Osteocyte (in vitro differentiated cells): ENCODE data around the gene GLIPR1L2. TPM values are rescaled to one million over a fixed set of nuclear protein-coding genes. Genes with fewer than 3 reads are reported as not detected.

ENCODE experiments used
- DNase-seq: peaks from one replicate; pipeline ENCODE4 v3.0.0; 2021; ENCODE audit warnings: mixed read lengths; ENCODE audit not compliant: unreplicated experiment; ENCODE audit errors: extremely low spot score
- H3K27ac Mint-ChIP-seq: one replicate; pipeline ENCODE4 v1.8.0; 2021; ENCODE audit warnings: mild to moderate bottlenecking, mixed read lengths; ENCODE audit not compliant: unreplicated experiment
- H3K27me3 Mint-ChIP-seq: one replicate; pipeline ENCODE4 v1.8.0; 2021; ENCODE audit warnings: mixed read lengths; ENCODE audit not compliant: unreplicated experiment
- H3K36me3 Mint-ChIP-seq: one replicate; pipeline ENCODE4 v1.8.0; 2021; ENCODE audit warnings: mixed read lengths; ENCODE audit not compliant: unreplicated experiment
- H3K4me1 Mint-ChIP-seq: one replicate; pipeline ENCODE4 v1.8.0; 2021; ENCODE audit warnings: mixed read lengths; ENCODE audit not compliant: unreplicated experiment
- H3K4me3 Mint-ChIP-seq: one replicate; pipeline ENCODE4 v1.8.0; 2021; ENCODE audit warnings: mild to moderate bottlenecking, moderate library complexity, mixed read lengths; ENCODE audit not compliant: unreplicated experiment
- H3K9me3 Mint-ChIP-seq: one replicate; pipeline ENCODE4 v1.8.0; 2021; ENCODE audit warnings: mixed read lengths; ENCODE audit not compliant: unreplicated experiment
- total RNA-seq: library from RNA; stranded (reverse); gene quantifications from 2 replicates; pipeline ENCODE4 v1.2.1, GENCODE V29; 2021
- TF ChIP-seq, protein P1 (sequence below): fragments of 200-600 bp; sonication (generic); IDR thresholded peaks from 2 replicates; pipeline ENCODE4 v1.5.0; 2021; ENCODE audit warnings: antibody characterized with exemption, mild to moderate bottlenecking, moderate library complexity

GLIPR1L2 gene
- total RNA-seq, 1 donor from 2014 or later, result 0.78 TPM

DNA sequence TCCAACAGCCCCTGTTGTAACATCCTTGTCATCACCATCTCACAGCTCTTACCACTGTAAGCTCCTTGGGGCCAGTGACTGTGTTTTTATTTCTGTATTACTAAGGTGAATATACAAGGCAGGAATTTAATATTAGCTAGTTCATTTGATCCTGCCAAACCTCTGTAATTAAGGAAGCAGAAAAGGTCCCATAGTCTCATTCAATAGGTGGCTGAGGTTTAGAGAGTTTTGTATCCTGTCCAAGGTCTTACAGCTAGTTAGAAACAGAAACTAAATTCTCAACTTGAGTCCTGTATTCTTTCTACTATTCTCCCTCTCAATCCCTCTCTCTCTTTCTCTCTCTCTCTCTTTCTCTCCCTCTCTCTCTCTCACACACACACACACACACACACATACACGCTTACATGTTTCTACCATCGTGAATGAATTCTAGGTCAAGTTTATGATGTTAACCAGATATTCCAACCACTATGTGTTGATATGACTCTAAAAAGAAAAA is 89.1 kb downstream of the GLIPR1L2 start:
- H3K27ac Mint-ChIP-seq, result peak overlapping the region; percentile 98
- no peak for DNase-seq
- TF ChIP-seq, protein P1, sequence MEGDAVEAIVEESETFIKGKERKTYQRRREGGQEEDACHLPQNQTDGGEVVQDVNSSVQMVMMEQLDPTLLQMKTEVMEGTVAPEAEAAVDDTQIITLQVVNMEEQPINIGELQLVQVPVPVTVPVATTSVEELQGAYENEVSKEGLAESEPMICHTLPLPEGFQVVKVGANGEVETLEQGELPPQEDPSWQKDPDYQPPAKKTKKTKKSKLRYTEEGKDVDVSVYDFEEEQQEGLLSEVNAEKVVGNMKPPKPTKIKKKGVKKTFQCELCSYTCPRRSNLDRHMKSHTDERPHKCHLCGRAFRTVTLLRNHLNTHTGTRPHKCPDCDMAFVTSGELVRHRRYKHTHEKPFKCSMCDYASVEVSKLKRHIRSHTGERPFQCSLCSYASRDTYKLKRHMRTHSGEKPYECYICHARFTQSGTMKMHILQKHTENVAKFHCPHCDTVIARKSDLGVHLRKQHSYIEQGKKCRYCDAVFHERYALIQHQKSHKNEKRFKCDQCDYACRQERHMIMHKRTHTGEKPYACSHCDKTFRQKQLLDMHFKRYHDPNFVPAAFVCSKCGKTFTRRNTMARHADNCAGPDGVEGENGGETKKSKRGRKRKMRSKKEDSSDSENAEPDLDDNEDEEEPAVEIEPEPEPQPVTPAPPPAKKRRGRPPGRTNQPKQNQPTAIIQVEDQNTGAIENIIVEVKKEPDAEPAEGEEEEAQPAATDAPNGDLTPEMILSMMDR, result no peak
- H3K27me3 Mint-ChIP-seq, result no peaks in the 10 kb centered on the region
- peak overlapping the region; percentile 83 for H3K4me3 Mint-ChIP-seq
- no peaks in the 10 kb centered on the region for H3K36me3 Mint-ChIP-seq
- H3K9me3 Mint-ChIP-seq, result no peaks in the 10 kb centered on the region
- peaks cover 52% of the 10 kb centered on the region for H3K4me1 Mint-ChIP-seq

GRCh38 chr12:75480469-75480949 is 89.6 kb downstream of the GLIPR1L2 start, which contains the start of gene GLIPR1:
Gene GLIPR1, plus strand, starts transcription at chr12:75480755. Its CDS starts 126 bp downstream, at chr12:75480881.
- no peak for DNase-seq
- Mint-ChIP-seq H3K36me3 (no peaks in the 10 kb centered on the region), H3K27me3 (no peaks in the 10 kb centered on the region), H3K27ac (peak within 1 kb of the TSS; percentile 98), H3K4me1 (peaks cover 54% of the 10 kb centered on the region), H3K9me3 (no peaks in the 10 kb centered on the region), H3K4me3 (peak within 1 kb of the TSS; percentile 83)
- TF ChIP-seq, protein P1, result no peak

DNA sequence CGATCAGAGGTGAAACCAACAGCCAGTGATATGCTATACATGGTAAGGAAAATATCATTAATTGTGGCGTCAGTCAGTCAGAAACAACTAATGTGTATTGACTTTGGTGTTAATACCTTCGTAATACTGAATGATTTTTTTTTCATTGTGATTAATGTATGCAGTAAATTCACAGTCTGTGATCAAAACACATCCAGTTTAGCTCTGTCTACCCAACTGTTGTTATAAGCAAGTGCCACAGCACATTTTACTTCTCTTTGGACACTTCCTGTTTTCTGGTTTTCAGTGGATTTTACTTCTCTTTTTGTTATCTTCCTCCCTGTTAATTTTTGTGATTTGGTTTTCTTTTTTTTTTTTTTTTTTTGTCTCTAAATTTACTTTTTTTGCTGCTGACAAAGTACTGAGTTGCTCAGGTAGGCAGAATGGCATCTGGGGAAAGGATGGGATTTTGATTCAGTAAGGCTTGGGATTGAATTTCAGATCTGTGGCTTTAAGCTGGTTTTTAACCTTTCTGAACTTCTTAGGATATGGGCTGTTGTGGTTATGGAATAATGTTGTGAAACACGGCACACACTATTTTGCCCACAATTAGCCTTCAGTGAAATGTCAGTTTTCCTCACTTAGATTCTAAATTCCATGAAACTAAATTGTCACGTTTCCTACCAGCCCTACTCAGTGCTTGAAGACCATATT is 90.3 kb downstream of the GLIPR1L2 start:
- peak overlapping the region; percentile 98 for H3K27ac Mint-ChIP-seq
- TF ChIP-seq, protein P1, result no peak
- no peaks in the 10 kb centered on the region for H3K27me3 Mint-ChIP-seq
- no peaks in the 10 kb centered on the region for H3K9me3 Mint-ChIP-seq
- H3K36me3 Mint-ChIP-seq, result no peaks in the 10 kb centered on the region
- no peak for DNase-seq
- H3K4me3 Mint-ChIP-seq, result peak overlapping the region; percentile 83
- H3K4me1 Mint-ChIP-seq, result peaks cover 54% of the 10 kb centered on the region

DNA sequence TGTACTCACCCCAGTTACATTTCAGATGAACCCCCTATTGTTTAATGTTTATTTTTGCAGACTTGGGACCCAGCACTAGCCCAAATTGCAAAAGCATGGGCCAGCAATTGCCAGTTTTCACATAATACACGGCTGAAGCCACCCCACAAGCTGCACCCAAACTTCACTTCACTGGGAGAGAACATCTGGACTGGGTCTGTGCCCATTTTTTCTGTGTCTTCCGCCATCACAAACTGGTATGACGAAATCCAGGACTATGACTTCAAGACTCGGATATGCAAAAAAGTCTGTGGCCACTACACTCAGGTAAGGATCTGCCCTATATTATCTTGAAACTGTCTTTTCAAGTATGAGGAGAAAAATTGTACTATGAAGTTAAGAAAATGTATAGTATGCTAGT is 90.9 kb downstream of the GLIPR1L2 start:
- H3K4me3 Mint-ChIP-seq, result peak overlapping the region; percentile 83
- peaks cover 55% of the 10 kb centered on the region for H3K4me1 Mint-ChIP-seq
- H3K27me3 Mint-ChIP-seq, result no peaks in the 10 kb centered on the region
- no peak for DNase-seq
- peak overlapping the region; percentile 98 for H3K27ac Mint-ChIP-seq
- TF ChIP-seq, protein P1, result no peak
- H3K9me3 Mint-ChIP-seq, result no peaks in the 10 kb centered on the region
- no peaks in the 10 kb centered on the region for H3K36me3 Mint-ChIP-seq

Other genes starting within 250 kb of the GLIPR1L2 start
- gene KCNC2, start 181.2 kb upstream of the GLIPR1L2 start, total RNA-seq, result not detected in 2 replicates
- gene CAPS2, start 60.8 kb upstream of the GLIPR1L2 start, total RNA-seq, result 4.0 and 5.3 TPM in 2 replicates
- gene GLIPR1L1, start 56.4 kb upstream of the GLIPR1L2 start, total RNA-seq, result not detected in 2 replicates
- 37.8 and 38.9 TPM in 2 replicates for gene GLIPR1, start 89.7 kb downstream of the GLIPR1L2 start, total RNA-seq
- 47.1 and 52.0 TPM in 2 replicates for gene KRR1, start 120.5 kb downstream of the GLIPR1L2 start, total RNA-seq